Right hindlimb (tissue), 1 donor: ENCODE results near the gene TCEA3.

Source experiments
- DNase-seq: peaks from one replicate; pipeline ENCODE4 v3.0.0-alpha.2; 2018

The TCEA3 gene

DNA sequence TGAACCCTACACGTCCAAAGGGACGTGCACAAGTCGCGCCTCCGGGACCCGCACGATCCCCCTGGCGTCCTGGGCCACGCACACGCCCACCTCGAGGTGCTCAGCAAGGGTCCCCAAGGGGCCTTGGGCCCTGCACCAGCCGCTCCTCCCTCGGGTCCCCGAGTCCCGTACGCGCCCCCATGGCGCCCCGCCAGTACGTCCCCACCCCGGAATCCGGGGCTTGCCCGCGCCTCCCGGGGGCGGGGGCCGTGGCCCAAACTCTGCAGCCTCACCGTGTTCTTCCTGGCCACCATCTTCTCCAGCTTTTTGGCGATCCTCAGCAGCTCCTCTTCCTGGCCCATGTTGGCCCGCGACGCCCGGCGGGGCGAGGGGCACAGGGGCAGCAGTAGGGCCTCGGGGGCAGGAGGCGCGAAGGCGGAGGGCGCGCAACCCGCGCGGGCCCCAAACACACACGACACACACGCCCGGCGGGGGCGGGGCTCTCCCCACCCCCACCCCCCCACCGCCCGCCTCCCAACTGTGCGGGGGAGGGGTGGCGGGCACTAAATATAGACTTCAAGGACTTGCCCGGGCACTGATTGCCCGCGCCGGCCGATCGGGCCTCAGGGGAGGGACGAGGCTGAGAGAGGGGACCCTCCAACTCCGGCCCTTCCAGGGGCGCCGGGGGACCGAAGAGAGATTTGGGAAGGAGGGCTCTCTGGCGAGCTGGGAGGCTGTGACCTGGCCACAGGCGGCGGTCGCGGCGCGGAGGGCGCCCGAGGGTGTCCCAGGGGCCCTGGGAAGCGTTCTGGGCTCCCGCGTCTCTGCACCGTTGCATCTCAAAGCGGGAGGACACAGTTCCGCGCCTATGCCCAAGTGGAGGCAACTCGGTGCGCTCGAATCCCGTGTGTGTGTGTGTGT, at the start of gene TCEA3:
Gene TCEA3, minus strand, starts transcription at position 456 of the 900 bp plus-strand sequence. Its CDS starts 115 bp downstream, at position 341.
- peak; percentile 79 for DNase-seq

DNA sequence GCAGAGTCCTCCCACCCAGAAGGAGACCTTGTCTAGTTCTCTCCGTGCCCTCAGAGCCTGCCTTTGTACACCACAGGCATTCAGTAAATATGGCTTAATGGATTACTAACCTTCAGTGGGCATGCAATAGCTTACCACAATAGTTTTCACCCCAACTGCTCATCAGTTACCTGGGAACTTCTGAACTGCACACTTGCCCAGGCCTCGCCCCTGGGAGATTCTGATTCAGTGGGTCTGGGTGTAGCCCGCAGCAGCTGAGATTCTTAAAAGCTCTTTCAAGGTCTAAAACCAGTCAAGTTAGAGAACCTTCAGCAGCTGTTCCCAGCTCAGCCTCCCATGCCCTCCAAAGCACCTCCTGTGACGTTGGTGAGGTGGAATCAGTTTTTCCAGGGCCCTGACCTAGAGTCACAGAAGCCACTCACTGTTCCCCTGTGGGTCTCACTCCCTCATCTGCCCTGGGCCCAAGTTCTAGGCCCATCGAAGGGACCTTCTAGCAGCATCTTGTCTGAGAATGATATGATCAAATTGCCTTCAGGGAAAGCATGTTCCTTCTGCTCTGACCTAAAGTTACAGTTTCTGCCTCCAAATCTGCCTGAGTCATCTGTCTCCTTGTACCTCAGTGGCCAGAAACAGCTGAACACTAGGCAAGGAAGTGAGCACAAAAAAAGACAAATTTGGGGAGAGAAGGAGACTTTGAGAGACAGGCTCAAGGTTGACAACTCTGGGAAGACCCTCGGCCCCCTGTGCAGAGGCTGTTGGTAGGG, 48.7 kb upstream of the TCEA3 start:
- DNase-seq, result no peak

DNA sequence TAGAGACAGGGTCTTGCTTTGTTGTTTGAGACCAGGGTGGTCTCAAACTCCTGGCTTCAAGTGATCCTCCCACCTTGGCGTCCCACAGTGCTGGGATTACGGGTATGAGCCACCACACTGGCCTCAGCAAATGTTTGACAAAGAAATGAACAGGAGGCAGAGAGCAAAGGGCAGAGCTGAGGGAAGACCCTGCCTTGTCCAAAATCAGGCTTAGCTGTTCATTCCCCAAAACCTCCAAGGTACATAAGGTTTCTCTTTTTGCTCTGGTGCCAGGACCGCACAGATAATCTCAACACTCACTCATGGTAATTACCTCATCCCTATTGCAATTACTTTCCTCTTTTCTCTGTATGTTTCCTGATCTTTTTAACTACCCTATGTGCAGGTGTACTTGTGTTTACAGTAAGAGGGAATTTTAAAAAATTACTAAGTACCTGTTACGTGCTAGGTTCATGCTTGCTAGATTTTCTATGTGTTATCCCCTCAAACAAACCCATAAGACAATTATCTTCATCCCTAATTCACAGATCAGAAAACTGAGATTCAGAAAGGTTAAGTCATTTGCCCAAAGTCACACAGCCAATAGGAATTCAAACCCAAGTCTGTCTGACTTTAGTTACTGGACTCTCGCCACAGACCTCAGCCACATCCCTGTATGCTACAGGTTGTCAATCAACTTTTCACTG, 47.9 kb upstream of the TCEA3 start:
- no peak for DNase-seq

DNA sequence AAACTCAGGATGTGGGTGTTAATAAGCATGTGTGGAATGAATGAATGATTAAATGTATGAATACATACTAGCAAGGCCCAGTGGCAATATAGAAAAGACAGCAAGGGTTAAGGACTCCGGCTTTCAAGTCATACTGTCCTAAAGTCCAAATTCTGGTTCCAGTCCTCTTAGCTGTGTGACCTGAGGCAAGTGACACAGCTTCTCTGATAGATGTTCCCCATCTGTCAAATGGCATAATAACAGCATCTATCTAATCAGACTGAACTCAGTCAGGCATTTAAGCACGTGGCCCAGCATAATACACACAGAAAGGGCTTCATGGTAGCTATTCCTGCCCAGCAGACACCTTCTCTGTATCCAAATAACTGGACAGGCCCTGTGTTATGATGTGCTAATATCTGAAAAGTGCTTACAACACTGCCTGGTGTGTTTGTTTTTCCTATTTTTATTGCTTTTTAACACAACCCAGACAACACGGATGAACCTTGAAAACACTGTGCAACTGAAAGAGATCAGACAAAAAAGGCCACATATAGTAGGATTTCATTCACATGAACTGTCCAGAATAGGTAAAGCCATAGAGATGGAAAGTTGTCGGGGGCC, 47.0 kb upstream of the TCEA3 start:
- DNase-seq, result no peak

DNA sequence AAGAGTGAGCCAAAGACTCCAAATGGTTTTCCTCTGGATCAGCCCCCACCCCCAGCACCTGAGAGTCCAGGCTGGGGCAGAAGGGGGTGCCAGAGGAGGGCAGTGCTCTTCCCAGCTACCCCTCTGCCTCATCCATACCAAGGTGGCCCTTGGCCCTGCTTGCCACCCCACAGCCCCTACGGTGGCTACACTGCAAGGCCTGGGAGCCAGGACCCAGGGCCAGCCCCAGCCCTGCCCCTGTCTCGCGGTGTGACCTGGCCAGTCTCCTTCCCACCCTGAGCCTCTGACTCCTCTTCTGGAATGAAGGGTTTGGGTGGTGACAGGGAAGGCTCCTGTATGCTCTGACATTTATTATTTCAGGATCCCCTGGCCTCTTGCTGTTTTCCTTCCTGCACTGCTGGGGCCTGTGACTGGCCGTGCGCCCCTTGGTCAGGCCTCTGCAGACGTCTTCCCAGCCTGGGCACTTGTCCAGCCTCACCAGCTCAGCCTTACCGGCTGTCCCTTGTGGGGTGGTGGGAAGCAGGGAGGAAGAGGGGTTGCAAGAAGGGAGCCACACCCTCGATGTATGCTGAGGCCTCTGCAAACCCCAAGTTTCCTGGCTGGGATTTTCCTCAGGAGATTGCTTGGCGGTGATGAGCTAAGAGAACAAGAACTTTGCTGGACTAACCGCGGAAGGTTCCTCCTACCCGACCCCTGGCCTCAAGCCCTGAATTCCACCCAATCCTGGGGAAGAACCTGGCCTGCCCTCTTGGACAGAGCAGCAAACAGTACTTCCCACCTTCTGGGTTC, 45.9 kb upstream of the TCEA3 start:
- peak; percentile 87 for DNase-seq

DNA sequence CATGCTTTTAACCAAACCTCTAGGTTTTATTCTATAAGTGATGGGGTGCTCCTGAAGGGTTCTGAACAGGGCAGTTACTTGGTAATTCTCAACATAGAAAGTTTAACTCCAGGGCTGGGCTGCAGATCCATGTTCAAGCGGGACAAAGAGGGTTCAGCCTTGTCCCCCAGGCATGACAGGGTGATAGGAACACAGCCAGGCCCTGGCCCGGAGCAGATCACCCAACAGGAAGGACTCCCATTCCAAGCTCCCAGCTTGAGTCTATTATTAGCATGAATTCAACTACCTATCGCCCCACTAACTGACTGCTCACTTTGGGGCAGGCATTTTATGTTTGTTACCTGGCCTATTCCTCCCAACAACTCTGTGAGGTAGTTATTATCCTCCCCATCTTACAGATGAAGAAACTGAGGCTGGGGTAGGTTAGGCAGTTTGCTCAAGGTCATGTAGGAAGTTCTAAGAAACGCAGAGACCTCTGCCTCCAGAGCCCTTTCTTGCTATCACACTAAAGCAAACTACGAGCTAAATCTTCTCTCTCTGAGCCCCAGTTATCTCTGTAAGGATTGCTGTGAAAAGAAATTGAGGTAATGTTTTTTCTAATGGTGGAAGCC, 44.9 kb upstream of the TCEA3 start:
- DNase-seq, result no peak

DNA sequence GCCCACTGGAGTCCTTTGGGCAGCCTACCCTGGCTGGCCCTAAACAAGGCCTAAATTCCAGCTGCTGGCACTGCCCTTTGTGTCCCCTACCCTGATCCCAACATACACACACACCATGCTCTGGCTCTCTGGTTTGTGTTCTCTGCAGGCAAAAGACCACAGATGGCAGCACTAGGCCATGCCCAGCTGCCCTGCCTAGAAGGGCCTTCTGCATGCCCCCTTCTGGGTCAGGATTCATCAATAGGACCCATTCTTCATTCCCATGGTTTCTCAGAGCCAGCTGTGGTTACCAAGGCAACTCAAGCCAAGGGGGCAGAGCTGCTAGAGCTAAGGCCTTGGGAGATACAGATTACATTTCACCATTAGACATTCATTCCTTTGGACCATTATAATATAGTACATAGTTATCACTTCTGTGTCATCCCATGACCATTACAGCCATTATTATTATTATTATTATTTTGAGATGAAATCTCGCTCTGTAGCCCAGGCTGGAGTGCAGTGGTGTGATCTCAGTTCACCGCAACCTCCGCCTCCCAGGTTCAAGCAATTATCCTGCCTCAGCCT, 42.0 kb upstream of the TCEA3 start:
- DNase-seq, result no peak

DNA sequence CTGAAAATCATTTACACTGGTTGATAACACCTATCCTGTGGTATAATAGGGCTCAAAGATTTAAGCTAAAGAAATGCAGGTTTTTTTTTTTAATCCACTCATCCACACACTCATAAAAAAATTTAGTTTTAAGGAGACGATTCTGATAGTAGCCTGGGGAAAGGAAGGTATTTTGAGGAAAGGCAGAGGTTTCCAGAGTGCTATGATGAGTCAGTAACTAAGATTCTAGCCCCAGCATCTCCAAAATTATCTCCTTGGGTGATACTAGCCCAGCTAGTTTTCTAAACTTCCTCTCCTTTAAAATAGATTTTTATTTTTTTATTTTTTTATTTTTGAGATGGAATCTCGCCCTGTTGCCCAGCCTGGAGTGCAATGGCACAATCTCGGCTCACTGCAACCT, 38.7 kb upstream of the TCEA3 start:
- DNase-seq, result no peak

DNA sequence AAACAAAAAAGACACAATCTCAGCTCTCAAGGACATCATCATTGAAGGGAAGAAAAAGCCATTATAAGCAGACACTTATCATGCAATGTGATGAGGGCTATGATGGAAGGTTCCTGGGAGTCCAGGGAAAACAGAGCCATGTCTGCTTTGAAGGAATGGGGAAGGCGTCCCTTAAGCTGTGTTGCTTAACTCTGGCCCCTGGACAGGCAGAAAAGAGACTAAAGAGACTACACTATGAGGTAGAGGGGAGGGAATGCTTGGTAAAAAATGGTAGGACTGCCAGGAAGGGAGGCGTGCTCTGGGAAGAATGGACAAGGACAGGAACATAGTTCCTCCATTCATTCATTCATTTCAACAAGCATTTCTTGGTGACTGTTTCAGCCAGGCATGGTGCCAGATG, 38.2 kb upstream of the TCEA3 start:
- no peak for DNase-seq

DNA sequence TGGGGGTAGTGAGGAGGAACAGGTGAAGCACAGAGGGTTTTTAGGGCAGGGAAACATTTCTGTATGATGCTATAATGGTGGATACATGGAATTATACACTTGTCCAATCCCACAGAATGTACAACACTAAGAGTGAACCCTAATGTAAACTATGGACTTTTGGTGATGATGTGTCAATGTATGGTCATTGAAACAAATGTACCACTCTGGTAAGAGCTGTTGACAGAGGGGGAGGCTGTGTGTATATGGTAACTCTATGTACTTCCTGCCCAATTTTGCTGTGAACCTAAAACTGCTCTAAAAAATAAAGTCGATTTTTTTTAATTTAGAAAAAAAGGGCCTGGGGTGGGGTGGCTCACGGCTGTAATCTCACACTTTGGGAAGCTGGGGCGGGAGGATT, 36.5 kb upstream of the TCEA3 start:
- DNase-seq, result no peak

DNA sequence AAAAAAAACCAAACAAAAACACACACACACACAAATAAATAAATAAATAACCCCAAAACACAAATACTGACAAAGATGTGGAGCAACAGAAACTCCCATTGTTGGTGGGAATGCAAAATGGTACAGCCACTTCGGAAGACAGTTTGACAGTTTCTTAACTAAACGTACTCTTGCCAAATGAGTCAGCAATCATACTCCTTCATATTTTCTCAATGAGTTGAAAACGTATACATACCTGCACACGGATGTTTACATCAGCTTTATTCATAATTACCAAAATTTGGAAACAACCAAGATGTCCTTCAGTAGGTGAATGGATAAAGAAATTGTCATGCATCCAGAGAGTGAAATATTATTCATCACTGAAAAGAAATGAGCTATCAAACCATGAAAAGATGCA, 36.0 kb upstream of the TCEA3 start:
- no peak for DNase-seq

DNA sequence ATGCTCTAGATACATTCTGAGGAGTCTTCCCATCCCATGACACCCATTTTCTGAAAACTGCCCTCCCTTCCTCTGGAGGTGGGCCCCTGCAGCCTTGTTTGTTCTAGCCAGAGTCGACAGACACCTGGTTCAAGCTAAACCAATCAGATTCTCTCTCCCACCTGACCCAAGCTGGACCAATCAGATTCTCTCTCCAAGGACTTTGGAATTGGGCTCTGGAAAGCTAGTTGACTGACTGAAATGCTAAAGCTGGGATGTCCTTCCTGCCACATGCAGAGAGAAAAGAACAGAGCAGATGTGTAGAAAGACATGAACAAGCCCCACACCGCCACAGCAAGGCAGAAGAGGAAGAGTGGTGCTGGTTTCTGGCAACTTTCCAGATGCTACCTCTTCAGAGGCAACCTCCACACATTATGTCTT, 34.8 kb upstream of the TCEA3 start:
- DNase-seq, result no peak

DNA sequence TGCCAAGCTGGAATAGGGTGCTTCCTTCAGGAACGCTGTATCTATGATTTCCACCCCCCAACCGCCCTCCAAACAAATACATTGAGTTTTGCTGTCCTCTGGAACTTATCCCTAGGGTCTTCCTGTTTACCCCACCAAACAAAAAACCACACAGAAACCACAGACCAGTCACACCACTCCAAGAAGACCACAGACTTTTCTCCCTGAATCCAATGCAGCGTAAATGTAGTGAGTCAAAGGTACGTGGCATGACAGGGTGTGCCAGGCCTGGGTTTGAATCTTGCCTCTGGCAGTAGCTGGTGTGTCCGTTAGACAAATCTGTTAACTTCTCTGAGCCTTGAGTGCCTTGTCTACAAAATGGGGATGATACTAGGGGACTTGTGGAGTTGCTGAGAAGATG, 31.7 kb upstream of the TCEA3 start:
- no peak for DNase-seq

DNA sequence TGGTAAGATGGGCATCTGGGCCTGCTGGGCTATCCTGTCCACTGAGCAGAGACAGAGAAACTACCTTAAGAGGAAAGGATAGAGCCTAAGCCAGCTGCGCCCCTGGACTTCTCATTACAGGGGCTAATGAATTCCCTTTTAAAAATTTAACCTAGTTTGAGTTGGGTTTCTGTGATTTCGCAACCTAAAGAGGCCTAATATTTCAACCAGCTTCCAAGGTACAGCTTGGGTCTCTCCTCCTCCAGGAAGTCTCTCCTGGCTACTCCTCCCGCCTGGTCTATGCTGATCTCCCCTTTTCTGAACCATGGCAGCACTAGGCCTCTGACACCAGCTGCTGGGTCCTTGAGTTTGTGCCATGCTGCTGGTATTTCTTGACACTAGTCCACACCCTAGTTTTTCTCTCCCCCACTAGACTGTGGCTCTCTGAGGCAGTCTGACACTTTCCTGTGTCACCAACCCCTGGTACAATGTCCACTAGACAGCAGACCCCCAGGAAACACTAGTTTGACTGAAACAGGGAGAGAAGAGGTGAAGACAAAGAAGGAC, 29.0 kb upstream of the TCEA3 start:
- no peak for DNase-seq

DNA sequence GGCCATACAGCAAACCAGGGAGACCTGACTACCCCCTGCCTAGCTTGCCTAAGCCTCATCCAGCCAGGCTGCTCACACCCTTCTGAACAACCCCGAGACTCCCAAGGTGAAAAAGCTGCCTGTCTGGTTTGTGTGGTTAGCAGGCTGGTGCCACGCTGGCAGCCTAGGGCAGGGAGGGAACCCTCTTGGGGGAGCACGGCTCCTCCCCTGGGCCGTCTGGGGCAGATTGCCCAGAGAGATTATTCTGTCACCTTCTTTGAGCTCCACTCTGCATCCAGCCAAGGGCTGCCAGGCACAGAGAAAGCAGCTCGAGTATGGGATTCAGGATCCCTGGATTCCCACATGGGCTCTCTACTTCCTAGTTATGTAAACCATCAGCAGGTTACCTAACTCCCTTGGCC, 27.5 kb upstream of the TCEA3 start:
- no peak for DNase-seq

DNA sequence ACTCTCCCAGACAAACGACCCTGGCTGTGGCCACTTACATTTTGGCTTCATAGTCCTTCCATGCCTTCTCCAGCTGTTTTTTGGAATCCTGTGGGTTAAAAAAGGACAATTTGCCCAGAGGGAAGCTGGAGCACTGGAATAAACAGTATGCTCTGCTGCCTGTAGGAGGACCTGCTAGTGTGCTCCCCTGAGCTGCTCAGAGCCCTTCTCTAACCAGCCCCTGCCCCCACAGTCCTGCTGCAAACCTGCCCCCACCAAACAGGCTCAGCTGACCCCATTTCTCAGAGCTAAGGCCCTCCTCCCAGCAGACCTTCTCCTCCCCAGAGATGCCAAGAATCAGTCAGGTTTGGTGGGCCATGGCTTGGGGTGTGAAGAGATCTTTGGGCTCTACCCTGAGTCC, 26.9 kb upstream of the TCEA3 start:
- no peak for DNase-seq

DNA sequence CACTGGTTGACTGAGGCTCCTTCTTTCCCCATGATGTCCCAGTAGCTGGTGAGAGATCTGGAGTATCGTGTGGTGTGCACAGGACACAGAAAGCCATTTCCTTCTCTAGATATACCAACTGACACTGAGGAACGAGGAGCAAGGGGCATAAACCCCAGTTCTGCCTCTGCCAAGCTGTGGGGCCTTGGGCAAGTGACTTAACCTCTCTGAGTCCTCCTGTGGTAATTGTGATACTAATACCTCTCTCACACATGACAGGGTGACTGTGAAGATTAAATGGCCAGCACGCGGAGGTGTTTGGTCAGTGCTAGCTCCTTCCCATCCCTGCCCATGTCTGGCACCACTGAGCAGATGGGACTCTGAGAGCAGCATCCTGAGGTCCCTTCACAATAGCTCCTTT, 26.3 kb upstream of the TCEA3 start:
- no peak for DNase-seq

DNA sequence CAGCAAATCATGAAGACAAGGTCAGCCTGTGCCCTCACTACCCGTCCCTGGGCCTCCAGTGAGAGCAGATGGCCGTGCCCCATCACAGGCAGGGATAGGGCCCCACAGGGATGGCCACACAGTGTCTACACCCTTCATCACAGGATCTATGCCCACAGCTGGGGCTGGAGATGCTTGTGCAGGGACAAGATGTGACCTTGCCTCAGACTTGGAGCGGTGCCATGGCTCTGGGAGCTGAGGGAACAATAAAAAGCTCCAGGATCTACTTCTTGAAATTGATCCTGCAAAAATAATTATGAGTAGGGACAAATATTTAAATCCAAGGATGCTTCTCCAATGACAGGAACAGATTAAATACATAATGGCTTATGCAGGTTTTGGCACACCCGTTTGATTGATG, 25.4 kb upstream of the TCEA3 start:
- peak; percentile 66 for DNase-seq

DNA sequence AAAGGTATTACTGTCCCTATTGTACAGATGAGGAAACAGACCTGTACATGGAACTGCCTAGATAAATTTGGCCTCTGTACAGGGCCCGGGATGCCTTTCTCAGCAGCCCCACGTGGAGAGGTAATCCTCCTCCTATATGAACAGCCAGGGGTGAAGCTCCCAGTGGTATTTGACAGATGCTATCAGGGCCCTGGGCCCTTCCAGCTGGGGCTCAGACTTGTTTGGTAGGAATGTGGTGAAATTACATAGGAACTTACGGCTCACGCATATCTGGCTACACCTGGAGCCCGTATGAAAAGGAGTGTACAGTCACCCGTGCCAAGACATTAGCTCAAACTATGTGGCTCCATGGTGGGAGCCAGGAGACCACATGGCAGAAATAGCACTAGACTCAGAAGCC, 24.8 kb upstream of the TCEA3 start:
- DNase-seq, result no peak

DNA sequence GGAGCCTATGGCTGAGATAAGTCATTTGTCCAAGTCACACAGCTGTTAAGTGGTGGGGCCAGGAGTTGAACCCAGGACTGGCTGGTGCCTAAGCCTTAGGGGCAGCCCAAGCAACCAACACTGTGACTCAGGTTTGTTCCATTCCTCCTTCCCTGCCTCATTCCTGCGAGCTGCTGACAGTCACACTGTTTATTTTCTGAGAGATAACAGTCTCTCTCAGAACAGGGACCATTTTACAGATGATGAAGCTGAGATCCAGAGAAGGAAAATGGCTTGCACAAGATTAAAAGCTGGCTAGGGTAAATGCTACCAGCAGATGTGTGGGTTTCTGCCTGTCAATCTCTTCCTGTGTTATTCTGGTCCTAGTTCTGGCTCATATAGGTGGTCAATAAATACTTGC, 24.3 kb upstream of the TCEA3 start:
- DNase-seq, result no peak

DNA sequence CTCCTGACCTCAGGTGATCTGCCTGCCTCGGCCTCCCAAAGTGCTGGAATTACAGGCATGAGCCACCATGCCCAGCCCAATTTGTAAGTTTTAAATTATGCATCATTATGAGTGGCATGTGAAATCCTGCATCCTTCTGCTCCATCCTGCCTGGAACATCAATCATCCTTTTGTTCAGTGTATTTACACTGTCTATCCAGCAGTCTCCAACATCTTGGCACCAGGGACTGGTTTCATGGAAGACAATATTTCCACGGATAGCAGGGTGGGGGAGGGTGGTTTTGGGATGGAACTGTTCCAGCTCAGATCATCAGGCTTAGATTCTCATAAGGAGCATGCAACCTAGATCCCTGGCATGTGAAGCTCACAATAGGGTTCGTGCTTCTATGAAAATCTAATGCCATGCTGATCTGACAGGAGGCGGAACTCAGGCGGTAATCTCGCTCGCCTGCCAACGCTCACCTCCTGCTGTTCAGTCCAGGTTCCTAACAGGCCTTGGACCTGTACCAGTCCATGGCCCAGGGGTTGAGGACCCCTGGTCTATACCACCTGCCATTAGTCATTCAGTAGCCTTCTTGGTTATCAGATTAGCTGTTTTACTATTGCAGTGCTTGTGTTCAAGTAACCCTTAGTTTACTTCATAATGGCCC, 22.2 kb upstream of the TCEA3 start:
- DNase-seq, result no peak
